DMS53 treated with DMSO at 0.1 percent for 48 hours (cell line): ENCODE data around the gene NBAS.
A peak's percentile ranks its signal among the peaks of the same experiment; 100 is the strongest.

Experiments used
- DNase-seq: peaks from one replicate; lab custom pipeline; 2025; ENCODE audit not compliant: unreplicated experiment; lab: John Stamatoyannopoulos, UW

The NBAS gene

GRCh38 chr2:15560988-15561573, at the start of gene NBAS:
TSS of gene NBAS (minus strand) at chr2:15561334. CDS start at chr2:15561304, 30 bp downstream.
- DNase-seq, result peak; percentile 68

GRCh38 chr2:15610430-15610952, 49.4 kb upstream of the NBAS start:
- no peak for DNase-seq

GRCh38 chr2:15609341-15610042, 48.4 kb upstream of the NBAS start:
- DNase-seq, result no peak

- DNase-seq, result no peak
Observed at GRCh38 chr2:15608392-15608761, 47.2 kb upstream of the NBAS start.

GRCh38 chr2:15607709-15608391, 46.7 kb upstream of the NBAS start:
- DNase-seq, result no peak

GRCh38 chr2:15606481-15607441, 45.6 kb upstream of the NBAS start:
- DNase-seq, result no peak

GRCh38 chr2:15605721-15606120, 44.6 kb upstream of the NBAS start:
- DNase-seq, result no peak

GRCh38 chr2:15603948-15604347, 42.8 kb upstream of the NBAS start:
- DNase-seq, result no peak

GRCh38 chr2:15603044-15603765, 42.1 kb upstream of the NBAS start:
- no peak for DNase-seq

GRCh38 chr2:15602393-15602792, 41.3 kb upstream of the NBAS start:
- DNase-seq, result no peak

- no peak for DNase-seq
Observed at GRCh38 chr2:15601681-15602080, 40.5 kb upstream of the NBAS start.

GRCh38 chr2:15599994-15600393, 38.9 kb upstream of the NBAS start:
- no peak for DNase-seq

- no peak for DNase-seq
Observed at GRCh38 chr2:15596968-15597367, 35.8 kb upstream of the NBAS start.

- DNase-seq, result no peak
Observed at GRCh38 chr2:15596350-15596749, 35.2 kb upstream of the NBAS start.

- no peak for DNase-seq
Observed at GRCh38 chr2:15595936-15596335, 34.8 kb upstream of the NBAS start.

GRCh38 chr2:15595342-15595905, 34.3 kb upstream of the NBAS start:
- DNase-seq, result no peak

GRCh38 chr2:15594291-15595256, 33.4 kb upstream of the NBAS start:
- DNase-seq, result no peak

- DNase-seq, result no peak
Observed at GRCh38 chr2:15593327-15593705, 32.2 kb upstream of the NBAS start.
